Thyroid gland (tissue), 4 donors: Measurements from ENCODE around the gene ZCCHC24. TPM values are rescaled to one million over a fixed set of nuclear protein-coding genes. Genes with fewer than 3 reads are reported as not detected.

Source experiments
- DNase-seq, 2 donors: peaks; one replicate each; pipeline ENCODE4 v3.0.0-alpha.2; 2019
- H3K27ac ChIP-seq, 3 donors: fragments of 200-600 bp; sonication (generic); 1 replicate in 2 of 3; 2 replicates in 1 of 3; pipeline ENCODE4 v1.5.1; 2016 to 2019; ENCODE audit warnings: mild to moderate bottlenecking in 1 of 3, moderate library complexity in 1 of 3
- H3K27me3 ChIP-seq: fragments of 200-600 bp; sonication (generic); one replicate; pipeline ENCODE4 v1.5.1; 2019
- H3K36me3 ChIP-seq, 2 donors: fragments of 200-600 bp; sonication (generic); one replicate each; pipeline ENCODE4 v1.5.1; 2016 to 2019
- H3K4me1 ChIP-seq, 2 donors: fragments of 200-600 bp; sonication (generic); one replicate each; pipeline ENCODE4 v1.5.1; 2017 to 2019
- H3K4me3 ChIP-seq, 3 donors: fragments of 200-600 bp; sonication (generic); replicated peaks in 1 of 3; 1 replicate in 2 of 3; 2 replicates in 1 of 3; pipeline ENCODE4 v1.5.1; 2016; ENCODE audit warnings: mild to moderate bottlenecking in 1 of 3
- H3K9me3 ChIP-seq: fragments of 200-600 bp; sonication (generic); one replicate; pipeline ENCODE4 v1.5.1; 2017
- CTCF ChIP-seq, 6 experiments: fragments of 200-600 bp in 3 of 6; fragments of 450-650 bp in 3 of 6; sonication (generic) in 3 of 6; IDR thresholded peaks; one replicate each; pipeline ENCODE4 v1.5.1; 2016 to 2019; ENCODE audit warnings: antibody characterized with exemption in 6 of 6, mild to moderate bottlenecking in 2 of 6, inconsistent platforms in 1 of 6, moderate library complexity in 1 of 6
- POLR2A ChIP-seq, 2 donors: fragments of 450-650 bp; IDR thresholded peaks; one replicate each; pipeline ENCODE4 v1.6.1; 2017; ENCODE audit warnings: antibody characterized with exemption in 2 of 2, mild to moderate bottlenecking in 2 of 2, moderate library complexity in 1 of 2
- WGBS, 2 donors: methylation state at CpG; one replicate each; pipeline ENCODE4 v1.1.5; 2017; 5-methylcytosine and 5-hydroxymethylcytosine counted together
- intact Hi-C: fragments of 100-400 bp; cut with DNase I; formaldehyde crosslinking; loops from one replicate; pipeline ENCODE4 v1.15.1; 2023
- total RNA-seq, 4 donors: library from RNA; depleted of rRNA; stranded (reverse); fragments of >200 nt; gene quantifications; one replicate each; pipeline ENCODE4 v1.2.3, GENCODE V29; 2016

Gene ZCCHC24
- total RNA-seq, 4 donors from 2014 or later = 25.4 to 48.8 (median 33.3) TPM

GRCh38 chr10:79443338-79444198 lies 1.9 kb downstream of the ZCCHC24 start:
- Histone ChIP-seq H3K27ac (peak overlapping the region; percentile 22 to 94 (median 73)), H3K4me1 (peaks cover 35 to 67% of the 10 kb centered on the region in 2 donors), H3K27me3 (no peaks in the 10 kb centered on the region), H3K4me3 (peak overlapping the region in 1 of 3 donors; percentile 76), H3K9me3 (no peaks in the 10 kb centered on the region), H3K36me3 (no peaks in the 10 kb centered on the region)
- DNase-seq = peak; percentile 61 to 67
- intact Hi-C loops = no loop called here
- 18 to 28% methylated on average over 11 of the region's 11 CpGs for WGBS, 2 donors
- TF ChIP-seq CTCF (IDR thresholded peaks at IDR 0.05) (no peak), POLR2A (IDR thresholded peaks at IDR 0.05) (no peak)

DNA sequence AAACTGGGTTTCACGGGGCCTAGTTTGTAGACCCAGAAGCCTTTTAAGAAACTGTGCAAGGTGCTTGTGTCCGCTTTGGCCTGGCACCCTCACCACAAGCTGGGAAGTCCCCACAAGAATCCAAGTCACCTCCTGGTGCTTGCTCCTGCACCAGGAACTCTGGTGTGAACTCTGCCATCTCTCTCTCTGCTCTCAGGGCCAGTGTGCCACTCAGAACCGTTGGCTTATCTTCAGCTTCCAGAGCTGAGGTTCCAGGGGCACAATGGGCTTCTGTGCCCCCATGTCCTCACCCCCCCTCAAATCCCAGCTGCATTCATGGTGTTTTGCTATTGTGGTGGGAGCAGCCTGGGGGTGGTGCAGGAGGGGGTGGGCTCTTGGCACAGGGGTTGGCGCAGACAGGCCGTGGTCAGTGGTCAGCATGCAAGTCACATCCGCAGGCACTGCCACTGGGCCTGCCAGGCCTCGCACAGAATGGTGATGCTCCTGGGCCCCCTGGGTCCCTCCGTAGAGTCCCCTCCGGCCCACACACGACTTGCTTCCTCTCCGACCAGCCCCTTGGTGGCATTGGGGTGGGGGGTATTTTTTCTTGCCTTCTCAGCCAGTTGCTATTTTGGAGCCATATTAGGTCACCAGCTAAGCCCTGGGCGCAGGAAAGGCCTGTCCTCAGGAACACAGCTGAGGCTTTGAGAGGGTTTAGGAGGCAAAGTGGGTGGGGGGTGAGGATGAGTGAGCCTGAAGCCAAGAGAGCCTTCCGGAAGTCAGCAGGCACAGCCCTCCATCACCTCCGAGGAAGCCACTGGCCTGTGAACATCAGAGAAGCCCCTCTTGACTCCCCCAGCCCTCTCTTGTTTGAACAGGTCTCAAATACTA lies 3.0 kb downstream of the ZCCHC24 start:
- TF ChIP-seq CTCF (IDR thresholded peaks at IDR 0.05) (no peak), POLR2A (IDR thresholded peaks at IDR 0.05) (no peak)
- 75 to 88% methylated on average over 6 to 14 of the region's 14 CpGs for WGBS, 2 donors
- DNase-seq = no peak
- intact Hi-C loops = no loop called here
- H3K9me3 ChIP-seq = no peaks in the 10 kb centered on the region
- H3K4me1 ChIP-seq = peaks cover 44 to 79% of the 10 kb centered on the region in 2 donors
- H3K4me3 ChIP-seq = peak overlapping the region in 1 of 3 donors; percentile 76
- no peaks in the 10 kb centered on the region for H3K27me3 ChIP-seq
- no peaks in the 10 kb centered on the region for H3K36me3 ChIP-seq
- H3K27ac ChIP-seq = peak overlapping the region in 2 of 3 donors; percentile 73 to 94

- H3K9me3 ChIP-seq = no peaks in the 10 kb centered on the region
- TF ChIP-seq POLR2A (IDR thresholded peaks at IDR 0.05) (no peak), CTCF (IDR thresholded peaks at IDR 0.05) (no peak)
- 83 to 91% methylated on average over 1 of the region's 1 CpG for WGBS, 2 donors
- peaks cover 54 to 83% of the 10 kb centered on the region in 2 donors for H3K4me1 ChIP-seq
- H3K36me3 ChIP-seq = no peaks in the 10 kb centered on the region
- no peaks in the 10 kb centered on the region for H3K27me3 ChIP-seq
- H3K27ac ChIP-seq = peak overlapping the region in 2 of 3 donors; percentile 2 to 94
- H3K4me3 ChIP-seq = no peak overlapping the region
- no peak for DNase-seq
- intact Hi-C loops = no loop called here
Observed at GRCh38 chr10:79441433-79441832, 4.0 kb downstream of the ZCCHC24 start.

GRCh38 chr10:79440281-79440680 lies 5.1 kb downstream of the ZCCHC24 start:
- Histone ChIP-seq H3K4me3 (no peak overlapping the region), H3K27me3 (no peaks in the 10 kb centered on the region), H3K36me3 (no peaks in the 10 kb centered on the region), H3K9me3 (no peaks in the 10 kb centered on the region), H3K27ac (peak overlapping the region in 2 of 3 donors; percentile 8 to 16), H3K4me1 (peaks cover 65 to 93% of the 10 kb centered on the region in 2 donors)
- 86 to 91% methylated on average over 6 of the region's 6 CpGs for WGBS, 2 donors
- DNase-seq = no peak
- intact Hi-C loops = no loop called here
- no peak for TF ChIP-seq CTCF (IDR thresholded peaks at IDR 0.05)
- no peak for TF ChIP-seq POLR2A (IDR thresholded peaks at IDR 0.05)
